ENCODE data around the gene TIGD7. TPM values are rescaled to one million over a fixed set of nuclear protein-coding genes. Genes with fewer than 3 reads are reported as not detected.

Gene TIGD7
- total and polyA plus RNA-seq, 10 donors = 3.6 to 12.0 (median 7.2) TPM

DNA sequence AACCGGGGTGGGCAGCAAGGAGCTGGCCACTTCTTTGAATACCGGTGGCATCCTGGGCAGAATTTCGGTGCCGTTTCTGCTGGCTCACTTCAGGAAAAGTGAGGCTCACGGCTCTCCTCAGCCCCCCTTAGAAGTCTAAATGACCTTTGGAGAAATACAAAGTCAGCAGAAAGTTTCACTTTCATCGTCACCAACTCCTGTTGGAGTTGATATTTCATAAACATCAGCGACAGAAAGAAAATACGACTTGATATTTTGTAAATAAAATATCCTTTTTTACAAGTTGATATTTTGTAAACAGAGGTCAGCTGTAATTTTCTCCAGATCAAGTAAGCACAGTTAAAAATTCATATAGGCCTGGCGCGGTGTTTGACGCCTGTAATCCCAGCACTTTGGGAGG is 848 bp upstream of the TIGD7 start:
- DNase-seq = no peak
- 58 to 67% (median 63%) methylated on average over 11 of the region's 11 CpGs for WGBS, 5 donors
- Histone ChIP-seq H3K4me3 (peak overlapping the region; percentile 72 to 96 (median 82)), H3K9me3 (peaks cover 6 to 93% (median 90%) of the 10 kb centered on the region in 8 donors), H3K36me3 (peaks cover 0 to 74% (median 39%) of the 10 kb centered on the region in 6 donors), H3K27ac (peak overlapping the region; percentile 92 to 99 (median 94)), H3K27me3 (replicated peaks in 1 of 7) (no peaks in the 10 kb centered on the region), H3K4me1 (peaks cover 6 to 37% (median 21%) of the 10 kb centered on the region in 6 donors)
- TF ChIP-seq POLR2A (IDR thresholded peaks at IDR 0.05) (no peak), POLR2AphosphoS5 (IDR thresholded peaks at IDR 0.05) (no peak)
- TF ChIP-seq, protein P1, sequence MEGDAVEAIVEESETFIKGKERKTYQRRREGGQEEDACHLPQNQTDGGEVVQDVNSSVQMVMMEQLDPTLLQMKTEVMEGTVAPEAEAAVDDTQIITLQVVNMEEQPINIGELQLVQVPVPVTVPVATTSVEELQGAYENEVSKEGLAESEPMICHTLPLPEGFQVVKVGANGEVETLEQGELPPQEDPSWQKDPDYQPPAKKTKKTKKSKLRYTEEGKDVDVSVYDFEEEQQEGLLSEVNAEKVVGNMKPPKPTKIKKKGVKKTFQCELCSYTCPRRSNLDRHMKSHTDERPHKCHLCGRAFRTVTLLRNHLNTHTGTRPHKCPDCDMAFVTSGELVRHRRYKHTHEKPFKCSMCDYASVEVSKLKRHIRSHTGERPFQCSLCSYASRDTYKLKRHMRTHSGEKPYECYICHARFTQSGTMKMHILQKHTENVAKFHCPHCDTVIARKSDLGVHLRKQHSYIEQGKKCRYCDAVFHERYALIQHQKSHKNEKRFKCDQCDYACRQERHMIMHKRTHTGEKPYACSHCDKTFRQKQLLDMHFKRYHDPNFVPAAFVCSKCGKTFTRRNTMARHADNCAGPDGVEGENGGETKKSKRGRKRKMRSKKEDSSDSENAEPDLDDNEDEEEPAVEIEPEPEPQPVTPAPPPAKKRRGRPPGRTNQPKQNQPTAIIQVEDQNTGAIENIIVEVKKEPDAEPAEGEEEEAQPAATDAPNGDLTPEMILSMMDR (IDR thresholded peaks at IDR 0.05 in 8 of 11, conservative IDR thresholded peaks at IDR 0.05 in 3 of 11) = no peak
- intact Hi-C loops (cut with DNase I; ENCODE audit: low total_unique reads) = no loop called here

DNA sequence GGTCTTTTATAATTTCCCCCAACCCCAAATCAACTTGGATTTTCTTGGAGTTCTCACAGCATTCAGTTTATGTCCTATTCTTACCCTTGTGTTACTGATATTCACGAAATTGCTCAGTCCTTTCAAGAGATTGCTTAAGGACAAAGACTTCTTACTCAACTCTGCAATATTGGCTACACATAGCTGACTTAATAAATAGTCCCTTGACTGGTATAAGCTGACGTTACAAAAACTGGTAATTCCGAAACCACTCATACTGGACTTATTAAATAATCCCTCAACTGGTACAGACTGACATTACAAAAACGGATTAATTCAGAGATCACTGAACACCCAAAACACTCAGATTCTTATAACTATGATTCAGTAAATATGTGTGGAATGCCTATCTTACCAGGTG is 860 bp downstream of the TIGD7 start:
- Histone ChIP-seq H3K27me3 (replicated peaks in 1 of 7) (no peaks in the 10 kb centered on the region), H3K27ac (peak overlapping the region in 4 of 8 donors; percentile 92 to 95 (median 93)), H3K4me1 (peaks cover 6 to 37% (median 21%) of the 10 kb centered on the region in 6 donors), H3K36me3 (peaks cover 2 to 74% (median 44%) of the 10 kb centered on the region in 6 donors), H3K4me3 (peak overlapping the region; percentile 72 to 96 (median 82)), H3K9me3 (peaks cover 6 to 93% (median 90%) of the 10 kb centered on the region in 8 donors)
- WGBS, 5 donors = 75 to 81% (median 79%) methylated on average over 4 of the region's 4 CpGs
- intact Hi-C loops (cut with DNase I; ENCODE audit: low total_unique reads) = no loop called here
- TF ChIP-seq POLR2AphosphoS5 (IDR thresholded peaks at IDR 0.05) (no peak), POLR2A (IDR thresholded peaks at IDR 0.05) (no peak)
- TF ChIP-seq, protein P1 (IDR thresholded peaks at IDR 0.05 in 8 of 11, conservative IDR thresholded peaks at IDR 0.05 in 3 of 11) = no peak
- DNase-seq = no peak

DNA sequence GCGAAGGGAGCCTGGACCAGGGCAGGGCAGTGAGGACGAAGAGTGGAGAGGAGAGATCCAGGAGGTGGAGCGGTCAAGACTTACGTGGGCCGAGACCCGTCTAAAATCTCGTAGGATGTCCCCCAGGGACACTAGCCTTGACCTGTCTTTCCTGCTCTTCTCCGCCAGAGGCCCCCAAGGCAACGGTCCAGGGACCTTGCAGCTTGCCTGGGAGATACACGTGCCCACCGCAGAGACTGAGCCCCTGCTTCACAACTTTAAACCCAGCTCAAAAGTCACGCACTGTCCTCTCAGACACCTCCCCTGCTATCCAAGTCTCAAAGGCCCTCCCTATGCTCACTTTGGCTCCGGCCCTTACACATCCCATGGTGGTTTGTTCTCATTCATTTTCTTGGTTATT is 9.4 kb downstream of the TIGD7 start:
- peaks cover 12 to 100% (median 100%) of the 10 kb centered on the region in 8 donors for H3K9me3 ChIP-seq
- TF ChIP-seq, protein P1 (IDR thresholded peaks at IDR 0.05 in 8 of 11, conservative IDR thresholded peaks at IDR 0.05 in 3 of 11) = no peak
- TF ChIP-seq POLR2AphosphoS5 (IDR thresholded peaks at IDR 0.05) (no peak), POLR2A (IDR thresholded peaks at IDR 0.05) (no peak)
- no peak overlapping the region for H3K27ac ChIP-seq
- DNase-seq = no peak
- no peaks in the 10 kb centered on the region for H3K4me1 ChIP-seq
- WGBS, 5 donors = 78 to 87% (median 79%) methylated on average over 13 of the region's 13 CpGs
- no peak overlapping the region for H3K4me3 ChIP-seq
- H3K36me3 ChIP-seq = peaks cover 2 to 81% (median 41%) of the 10 kb centered on the region in 6 donors
- intact Hi-C loops (cut with DNase I; ENCODE audit: low total_unique reads) = no loop called here
- no peaks in the 10 kb centered on the region for H3K27me3 ChIP-seq (replicated peaks in 1 of 7)

DNA sequence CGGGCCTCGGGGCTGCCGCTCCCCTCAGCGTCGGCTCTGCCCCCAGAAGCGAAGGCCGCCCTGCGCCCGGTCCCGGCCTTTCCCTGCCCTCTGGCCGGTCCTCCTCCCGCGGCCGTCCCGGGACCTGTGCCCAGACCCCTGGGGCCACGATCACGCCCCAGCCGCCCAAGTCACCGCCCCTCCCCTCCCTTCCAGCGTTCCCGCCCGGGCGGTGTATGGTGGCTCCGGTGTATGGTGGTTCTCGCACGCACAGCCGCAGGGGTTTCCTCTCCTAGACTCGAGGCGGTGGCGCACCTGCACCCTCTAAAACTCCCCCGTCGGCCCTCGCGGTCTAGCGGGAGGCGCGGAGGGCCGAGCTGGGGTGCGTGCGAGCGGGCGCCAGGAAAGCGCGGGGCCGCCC is 10.0 kb downstream of the TIGD7 start:
- WGBS, 5 donors = 40 to 72% (median 56%) methylated on average over 27 to 45 of the region's 45 CpGs
- H3K27me3 ChIP-seq (replicated peaks in 1 of 7) = no peaks in the 10 kb centered on the region
- H3K9me3 ChIP-seq = peaks cover 18 to 100% (median 100%) of the 10 kb centered on the region in 8 donors
- H3K4me3 ChIP-seq = no peak overlapping the region
- intact Hi-C loops (cut with DNase I; ENCODE audit: low total_unique reads) = no loop called here
- no peaks in the 10 kb centered on the region for H3K4me1 ChIP-seq
- H3K36me3 ChIP-seq = peaks cover 6 to 81% (median 43%) of the 10 kb centered on the region in 6 donors
- H3K27ac ChIP-seq = no peak overlapping the region
- DNase-seq = no peak
- no peak for TF ChIP-seq POLR2A (IDR thresholded peaks at IDR 0.05)
- TF ChIP-seq, protein P1 (IDR thresholded peaks at IDR 0.05 in 8 of 11, conservative IDR thresholded peaks at IDR 0.05 in 3 of 11) = no peak
- peak in 1 of 3 donors; percentile 45 for TF ChIP-seq POLR2AphosphoS5 (IDR thresholded peaks at IDR 0.05)

Data from spleen (tissue), 11 donors.